Tibial artery (tissue), 4 donors: ENCODE data around the gene APOC4.
A peak's percentile ranks its signal among the peaks of the same experiment; 100 is the strongest.
"Not testable (repeated sequence)": the region's sequence is repeated elsewhere in the genome, so short reads cannot be mapped to it uniquely, and the experiment has no call there.

Source experiments
- DNase-seq, 2 donors: peaks; one replicate each; pipeline ENCODE4 v3.0.0-alpha.2; 2019
- H3K27ac ChIP-seq, 2 donors: fragments of 200-600 bp; sonication (generic) in 1 of 2; 1 replicate in 1 of 2; 2 replicates in 1 of 2; pipeline ENCODE4 v1.5.1; 2018 to 2019; ENCODE audit warnings: mild to moderate bottlenecking in 1 of 2
- H3K27me3 ChIP-seq, 2 donors: fragments of 200-600 bp; sonication (generic) in 1 of 2; one replicate each; pipeline versions ENCODE4 v1.5.1 to v1.6.0; 2016 to 2019
- H3K36me3 ChIP-seq, 3 donors: fragments of 200-600 bp; sonication (generic) in 2 of 3; one replicate each; pipeline ENCODE4 v1.5.1; 2016 to 2019; ENCODE audit warnings: mild to moderate bottlenecking in 2 of 3
- H3K4me1 ChIP-seq, 4 donors: fragments of 200-600 bp; sonication (generic) in 2 of 4; 1 replicate in 3 of 4; 2 replicates in 1 of 4; pipeline ENCODE4 v1.5.1; 2016 to 2019
- H3K4me3 ChIP-seq, 2 donors: fragments of 200-600 bp; sonication (generic) in 1 of 2; 1 replicate in 1 of 2; 2 replicates in 1 of 2; pipeline ENCODE4 v1.5.1; 2018 to 2019; ENCODE audit warnings: mild to moderate bottlenecking in 2 of 2
- H3K9me3 ChIP-seq, 3 donors: fragments of 200-600 bp; sonication (generic) in 1 of 3; one replicate each; pipeline ENCODE4 v1.5.1; 2016 to 2019
- CTCF ChIP-seq, 2 experiments: fragments of 200-600 bp in 1 of 2; fragments of 450-650 bp in 1 of 2; IDR thresholded peaks; one replicate each; pipeline ENCODE4 v1.5.1; 2017 to 2019; ENCODE audit warnings: antibody characterized with exemption in 2 of 2, mild to moderate bottlenecking in 1 of 2, moderate library complexity in 1 of 2
- intact Hi-C: fragments of 100-400 bp; cut with DNase I; formaldehyde crosslinking; loops from one replicate; pipeline ENCODE4 v1.15.0; 2023; ENCODE audit warnings: low total_unique reads

APOC4 gene

GRCh38 chr19:44912854-44913253 is 29.2 kb upstream of the APOC4 start:
- TF ChIP-seq CTCF (IDR thresholded peaks at IDR 0.05) = no peak
- peak in 1 of 2 donors; percentile 32 for DNase-seq
- no peaks in the 10 kb centered on the region for H3K9me3 ChIP-seq
- H3K4me1 ChIP-seq = peaks cover 0 to 19% (median 7%) of the 10 kb centered on the region in 4 donors
- H3K27me3 ChIP-seq = peaks cover 0 to 38% of the 10 kb centered on the region in 2 donors
- no peak overlapping the region for H3K27ac ChIP-seq
- no peak overlapping the region for H3K4me3 ChIP-seq
- intact Hi-C loops = no loop called here
- no peaks in the 10 kb centered on the region for H3K36me3 ChIP-seq

GRCh38 chr19:44913512-44914432 is 28.3 kb upstream of the APOC4 start:
- H3K4me3 ChIP-seq, H3K27ac ChIP-seq, intact Hi-C loops, DNase-seq, H3K9me3 ChIP-seq, H3K36me3 ChIP-seq: not testable (repeated sequence)
- H3K27me3 ChIP-seq = peaks cover 0 to 34% of the 10 kb centered on the region in 2 donors
- peaks cover 0 to 19% (median 7%) of the 10 kb centered on the region in 4 donors for H3K4me1 ChIP-seq

GRCh38 chr19:44914433-44915206 is 27.4 kb upstream of the APOC4 start, which contains the start of gene APOC1:
TSS of gene APOC1 (plus strand) at chr19:44914608. CDS start at chr19:44914892, 284 bp downstream.
- H3K27ac ChIP-seq, H3K36me3 ChIP-seq, H3K9me3 ChIP-seq, intact Hi-C loops: not testable (repeated sequence)
- Histone ChIP-seq H3K27me3 (peaks cover 0 to 25% of the 10 kb centered on the region in 2 donors), H3K4me1 (peaks cover 0 to 19% (median 7%) of the 10 kb centered on the region in 4 donors), H3K4me3 (peak within 1 kb of the TSS; percentile 43 to 55)
- peak; percentile 78 to 89 for DNase-seq

- intact Hi-C loops = no loop called here
- H3K4me3 ChIP-seq = no peak overlapping the region
- no peak for DNase-seq
- TF ChIP-seq CTCF (IDR thresholded peaks at IDR 0.05) = no peak
- no peaks in the 10 kb centered on the region for H3K36me3 ChIP-seq
- no peaks in the 10 kb centered on the region for H3K9me3 ChIP-seq
- peaks cover 0 to 23% of the 10 kb centered on the region in 2 donors for H3K27me3 ChIP-seq
- no peak overlapping the region for H3K27ac ChIP-seq
- peaks cover 0 to 10% (median 4%) of the 10 kb centered on the region in 4 donors for H3K4me1 ChIP-seq
Measured at GRCh38 chr19:44924243-44924725, 17.8 kb upstream of the APOC4 start.

- intact Hi-C loops = no loop called here
- no peaks in the 10 kb centered on the region for H3K9me3 ChIP-seq
- H3K36me3 ChIP-seq = no peaks in the 10 kb centered on the region
- no peak overlapping the region for H3K27ac ChIP-seq
- TF ChIP-seq CTCF (IDR thresholded peaks at IDR 0.05) = no peak
- peak; percentile 83 to 89 for DNase-seq
- H3K27me3 ChIP-seq = peaks cover 0 to 23% of the 10 kb centered on the region in 2 donors
- no peak overlapping the region for H3K4me3 ChIP-seq
- H3K4me1 ChIP-seq = peaks cover 0 to 10% (median 4%) of the 10 kb centered on the region in 4 donors
Measured at GRCh38 chr19:44925114-44925891, 16.7 kb upstream of the APOC4 start.

- H3K9me3 ChIP-seq, intact Hi-C loops, H3K36me3 ChIP-seq, H3K27ac ChIP-seq, DNase-seq: not testable (repeated sequence)
- Histone ChIP-seq H3K4me1 (peaks cover 0 to 10% (median 4%) of the 10 kb centered on the region in 4 donors), H3K27me3 (peaks cover 0 to 23% of the 10 kb centered on the region in 2 donors), H3K4me3 (peak overlapping the region in 1 of 2 donors; percentile 32)
Measured at GRCh38 chr19:44926245-44927077, 15.6 kb upstream of the APOC4 start.
